GM19238 (cell line): ENCODE data around the gene MAPK8.

Experiments
- DNase-seq: peaks from one replicate; pipeline ENCODE4 v3.0.0; 2011; ENCODE audit warnings: low spot score; ENCODE audit not compliant: insufficient read length

The MAPK8 gene

GRCh38 chr10:48291190-48291589 lies 15.3 kb upstream of the MAPK8 start:
- DNase-seq: no peak

- no peak for DNase-seq
These were observed 13.9 kb upstream of the MAPK8 start for GRCh38 chr10:48292616-48293015.

DNA sequence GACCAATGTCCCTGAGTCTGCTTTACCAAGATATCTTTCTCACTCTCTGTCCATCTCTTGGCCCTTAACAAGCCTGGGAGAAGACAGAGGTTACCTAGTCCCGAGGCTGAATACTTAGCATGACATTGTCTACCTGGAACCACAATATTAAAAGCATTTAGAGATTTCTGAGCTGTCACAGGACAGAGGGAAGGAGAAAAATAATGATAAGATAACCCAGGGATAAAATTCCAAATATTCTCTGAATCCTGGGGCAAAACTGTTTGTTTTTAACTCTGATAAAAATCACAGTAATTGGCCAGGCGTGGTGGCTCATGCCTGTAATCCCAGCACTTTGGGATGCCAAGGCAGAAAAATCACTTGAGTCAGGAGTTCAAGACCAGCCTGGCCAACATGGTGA lies 12.0 kb upstream of the MAPK8 start:
- DNase-seq: no peak

DNA sequence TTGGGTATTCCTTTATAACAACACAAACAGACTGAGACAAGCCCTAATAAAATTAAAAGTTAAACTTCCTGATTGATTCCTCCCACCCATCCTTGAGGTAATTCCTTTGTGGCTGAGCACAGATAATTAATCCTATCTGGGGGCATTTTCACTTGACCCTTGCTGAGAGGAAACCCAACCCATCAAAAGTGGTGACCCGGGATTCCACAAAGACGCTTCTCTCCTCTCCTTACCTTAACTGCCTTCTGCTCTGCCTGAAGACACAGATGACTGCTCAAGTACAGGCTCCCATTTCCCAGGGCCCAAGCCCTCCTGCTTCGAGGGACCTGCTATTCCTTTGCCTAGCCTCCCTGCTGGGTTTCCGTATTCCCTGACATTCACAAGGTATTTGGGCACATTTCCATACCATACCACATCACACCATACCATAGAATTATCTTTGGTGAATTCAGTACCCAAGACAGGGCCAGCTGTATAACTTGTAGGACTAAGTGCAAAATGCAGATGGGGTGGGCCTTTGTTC lies 9.8 kb upstream of the MAPK8 start:
- DNase-seq: no peak

DNA sequence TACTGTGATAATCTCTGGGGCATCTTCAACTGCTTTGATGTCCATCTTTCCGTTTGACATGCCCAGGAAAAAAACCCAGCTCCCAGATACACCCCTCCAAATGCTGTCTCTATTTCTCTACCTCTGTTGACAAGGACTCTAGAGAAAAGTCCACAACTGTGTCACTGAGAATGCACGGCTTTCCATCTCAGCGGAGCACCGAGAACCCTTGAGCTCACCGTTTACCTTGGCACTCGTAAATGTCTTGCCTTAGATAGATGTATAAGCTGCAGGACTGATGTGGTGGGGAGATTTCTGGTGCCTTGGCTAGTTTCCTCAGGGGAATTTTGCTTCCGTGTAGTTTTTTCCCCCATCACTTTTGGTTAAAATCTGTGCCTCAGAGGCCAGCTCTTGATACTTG lies 7.4 kb upstream of the MAPK8 start:
- DNase-seq: no peak

DNA sequence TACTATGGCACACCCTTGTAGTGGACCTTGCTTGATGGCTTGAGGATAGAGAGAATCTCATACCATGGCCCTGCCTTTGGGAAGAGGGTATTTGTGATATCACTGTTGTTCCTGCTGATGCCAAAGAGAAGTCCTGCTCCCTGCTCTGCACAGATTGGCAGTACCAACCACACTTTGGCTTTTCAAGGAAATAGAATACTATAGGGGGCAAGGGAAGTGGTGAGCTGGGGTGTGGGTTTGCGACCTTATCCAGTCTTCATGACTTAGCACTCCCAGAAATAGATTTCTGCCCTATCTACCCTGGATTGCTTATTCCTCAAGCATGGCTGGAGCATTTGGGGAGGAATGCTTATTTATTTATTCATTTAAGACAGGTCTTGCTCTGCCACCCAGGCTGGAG lies 6.8 kb upstream of the MAPK8 start:
- DNase-seq: no peak

GRCh38 chr10:48300556-48300955 lies 5.9 kb upstream of the MAPK8 start:
- DNase-seq: no peak

- DNase-seq: no peak
These were observed 3.7 kb upstream of the MAPK8 start for GRCh38 chr10:48302515-48303476.

- no peak for DNase-seq
These were observed 592 bp upstream of the MAPK8 start for GRCh38 chr10:48305905-48306264.

DNA sequence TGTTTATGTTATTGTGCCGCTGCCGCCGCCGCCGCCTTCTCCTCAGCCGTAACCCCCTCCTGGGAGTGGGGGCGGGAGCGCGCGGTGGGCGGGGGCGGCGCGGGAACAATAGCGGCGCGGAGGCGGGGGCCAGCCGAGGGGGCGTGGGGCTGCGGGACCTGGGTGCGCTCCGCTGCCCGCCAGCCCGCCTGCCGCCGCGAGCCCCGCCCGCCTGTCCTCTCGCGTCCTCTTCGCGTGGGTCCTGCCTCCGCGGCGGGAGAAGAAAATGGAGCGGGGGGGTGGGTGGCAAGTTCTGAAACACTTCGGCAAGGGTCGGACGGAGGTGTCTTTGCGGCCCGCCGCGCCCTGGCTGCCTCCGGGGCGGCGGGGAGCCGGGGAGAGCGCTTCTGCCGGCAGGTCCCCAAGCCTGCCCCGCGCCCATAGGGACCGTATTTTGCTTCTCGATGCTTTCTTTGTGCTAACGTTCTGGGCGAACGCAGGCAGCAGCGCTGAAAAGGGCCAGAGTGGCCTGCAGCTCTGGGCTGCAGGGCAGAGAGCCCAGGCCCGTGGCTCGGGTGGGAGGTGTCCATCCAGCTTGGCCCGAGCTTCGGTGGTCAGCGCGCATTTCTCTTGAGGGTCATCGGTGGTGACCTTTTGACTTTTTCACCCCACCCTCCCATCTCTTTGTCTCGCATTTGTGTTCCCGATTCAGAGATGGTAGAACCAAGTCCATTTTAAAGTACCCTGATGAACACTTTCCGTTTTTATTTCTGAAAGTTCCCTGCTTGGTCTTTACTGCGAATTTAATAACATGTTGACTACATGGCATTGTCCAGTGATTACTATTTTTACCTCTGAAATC lies 613 bp downstream of the MAPK8 start:
- peak; percentile 52 for DNase-seq

- DNase-seq: no peak
These were observed 1.2 kb downstream of the MAPK8 start for GRCh38 chr10:48307711-48308018.

DNA sequence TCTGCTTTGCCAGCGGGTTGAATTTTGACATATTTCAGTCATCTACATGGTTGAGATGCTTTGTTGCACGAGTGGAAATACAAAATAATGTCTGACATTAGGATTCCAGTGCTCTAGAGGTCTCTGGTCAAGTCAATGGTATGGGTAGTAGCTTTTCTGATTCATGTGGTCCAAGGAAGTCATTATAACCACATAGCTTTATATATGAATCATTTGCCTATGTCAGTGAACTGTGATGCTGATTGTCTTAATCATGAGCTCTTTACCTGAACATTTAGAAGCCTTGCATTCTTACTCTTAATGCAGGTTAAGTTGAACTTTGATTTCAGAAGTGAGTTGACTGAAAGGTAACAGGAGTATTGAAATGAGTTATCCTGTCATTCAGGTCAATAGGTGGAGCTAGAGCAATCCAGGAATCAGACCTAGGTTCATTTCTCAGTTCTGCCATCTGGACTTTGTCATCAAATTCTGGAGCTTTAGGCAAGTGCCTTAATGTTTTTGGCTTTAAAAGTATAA lies 3.3 kb downstream of the MAPK8 start:
- no peak for DNase-seq

- DNase-seq: no peak
These were observed 7.6 kb downstream of the MAPK8 start for GRCh38 chr10:48314107-48314506.

DNA sequence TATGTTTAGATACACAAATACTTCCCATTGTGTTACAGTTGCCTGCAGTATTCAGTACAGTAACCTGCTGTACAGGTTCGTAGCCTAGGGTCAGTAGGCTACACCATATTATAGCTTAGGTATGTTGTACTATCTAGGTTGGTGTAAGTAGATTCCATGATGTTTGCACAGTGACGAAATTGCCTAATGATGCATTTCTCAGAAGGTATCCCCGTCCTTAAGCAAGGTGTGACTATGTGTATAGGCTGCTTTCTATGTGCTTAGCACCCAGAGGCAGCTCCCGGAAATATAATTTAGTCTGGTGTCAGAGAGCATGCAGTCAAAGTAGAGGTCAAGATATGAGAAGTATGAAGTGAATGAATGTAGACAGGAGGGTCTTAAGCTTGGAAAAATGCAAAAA lies 9.8 kb downstream of the MAPK8 start:
- no peak for DNase-seq

GRCh38 chr10:48317321-48317990 lies 11.0 kb downstream of the MAPK8 start:
- DNase-seq: no peak

DNA sequence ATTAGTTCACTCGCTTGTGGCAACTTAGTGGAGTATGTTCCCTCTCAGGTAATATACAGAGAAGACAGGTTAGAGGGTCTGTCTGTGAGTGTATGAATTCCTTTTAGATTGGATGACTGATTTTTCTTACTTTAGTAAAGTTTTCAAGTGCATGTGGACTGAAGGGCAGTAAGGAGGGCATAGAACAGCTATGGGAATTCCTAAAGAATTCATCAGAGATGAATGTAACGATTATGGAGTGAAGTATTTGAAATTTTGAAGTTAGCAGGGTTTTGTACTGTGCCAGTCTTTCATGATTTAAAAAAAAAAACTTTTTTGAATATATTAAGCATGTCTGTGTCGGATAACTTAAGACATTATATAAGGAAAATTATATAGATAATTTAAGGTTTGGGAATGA lies 15.5 kb downstream of the MAPK8 start:
- no peak for DNase-seq

DNA sequence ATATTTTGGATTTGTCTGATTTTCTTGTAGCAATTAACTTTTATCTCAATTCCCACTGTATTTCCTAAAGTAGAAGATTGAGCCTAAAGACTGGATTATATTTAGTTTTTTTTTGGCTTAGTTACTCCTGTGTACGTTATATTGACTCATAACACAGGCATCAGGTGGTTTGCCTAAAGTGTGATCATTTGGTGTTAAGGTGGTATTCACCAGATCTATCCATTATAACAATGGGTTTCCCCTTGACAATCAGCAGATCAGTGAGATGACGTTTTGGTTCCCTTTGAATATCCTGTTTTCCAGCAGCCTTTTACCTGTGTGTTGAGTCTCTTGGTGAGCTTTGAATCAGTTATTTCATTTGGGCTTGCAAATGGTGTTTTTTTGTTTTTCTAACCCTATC lies 18.1 kb downstream of the MAPK8 start:
- DNase-seq: no peak

DNA sequence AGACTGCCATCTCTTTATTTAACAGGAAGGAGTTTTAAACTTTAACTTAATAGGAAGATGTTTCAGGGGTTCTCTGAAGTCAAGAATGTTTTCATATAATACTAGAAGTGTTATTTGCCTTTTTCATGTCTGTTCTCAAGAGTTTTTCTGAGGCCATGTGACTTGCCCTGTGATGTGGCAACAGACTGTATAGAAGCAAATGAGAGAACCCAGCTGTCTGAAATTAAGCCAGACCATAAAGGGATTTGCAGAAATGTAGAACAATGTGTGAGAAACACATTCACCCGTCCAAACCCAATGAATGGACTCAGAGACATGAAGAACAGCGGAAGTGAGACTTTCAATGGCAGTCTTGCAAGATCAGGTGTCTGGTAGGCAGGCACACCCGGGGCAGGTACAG lies 23.8 kb downstream of the MAPK8 start:
- DNase-seq: no peak

DNA sequence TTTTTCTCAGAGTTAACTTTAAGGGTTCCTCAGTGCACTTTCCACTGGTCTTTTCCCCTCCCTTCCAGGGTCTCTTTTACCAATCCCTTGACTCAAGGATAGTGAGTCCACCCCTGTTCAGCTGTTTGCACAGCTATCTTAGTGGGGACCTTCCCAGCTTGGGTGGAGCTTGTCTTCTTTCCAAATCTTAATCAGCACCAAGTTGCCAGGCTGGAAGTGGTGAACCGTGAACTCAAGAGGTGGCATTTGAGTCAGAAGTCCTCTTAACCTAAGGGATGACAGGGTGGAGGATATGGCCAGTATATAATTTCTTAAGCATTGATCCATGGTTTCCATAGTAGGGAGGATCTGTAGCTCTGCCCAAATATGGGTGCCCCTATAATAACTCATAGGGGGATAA lies 25.0 kb downstream of the MAPK8 start:
- DNase-seq: no peak

GRCh38 chr10:48332166-48332870 lies 25.8 kb downstream of the MAPK8 start:
- no peak for DNase-seq

DNA sequence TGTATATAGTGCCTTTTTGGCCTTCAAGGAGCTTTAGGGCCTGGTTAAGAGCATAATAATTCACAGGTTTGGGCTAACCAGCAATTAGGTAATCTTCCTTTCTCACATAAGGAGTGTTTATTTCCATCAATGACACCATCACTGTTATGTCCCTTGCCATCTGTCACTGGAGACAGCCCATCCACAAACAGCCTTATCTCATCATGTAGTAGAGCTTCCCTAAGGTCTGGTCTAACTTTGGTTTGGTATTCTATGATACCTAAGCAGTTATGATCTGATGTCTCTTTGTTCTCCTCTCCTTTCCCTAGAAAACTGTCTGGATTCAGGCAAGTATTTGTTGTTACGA lies 26.4 kb downstream of the MAPK8 start:
- DNase-seq: no peak
